HepG2 (cell line): ENCODE measurements around the gene SPAG7. TPM values are rescaled to one million over a fixed set of nuclear protein-coding genes. Genes with fewer than 3 reads are reported as not detected.

ENCODE experiments used
- FOXK1 ChIP-seq: sonication (generic); formaldehyde crosslinking; IDR thresholded peaks from 2 replicates; pipeline ENCODE4 v1.4.0; 2020; ENCODE audit warnings: low read depth, missing genetic modification reagents, borderline replicate concordance
- HDAC1 ChIP-seq: sonication (generic); formaldehyde crosslinking; IDR thresholded peaks from 2 replicates; pipeline ENCODE4 v1.5.1; 2020; ENCODE audit warnings: mild to moderate bottlenecking, missing genetic modification reagents
- KLF12 ChIP-seq: sonication (generic); formaldehyde crosslinking; IDR thresholded peaks from 2 replicates; pipeline ENCODE4 v1.4.0; 2020; ENCODE audit warnings: missing genetic modification reagents, borderline replicate concordance
- KLF6 ChIP-seq: IDR thresholded peaks from 2 replicates; pipeline ENCODE4 v1.8.0; 2016; ENCODE audit warnings: missing biosample characterization, missing genetic modification reagents
- NCOR1 ChIP-seq: fragments of 200-600 bp; sonication (generic); IDR thresholded peaks from 2 replicates; pipeline ENCODE4 v1.7.0; 2017; ENCODE audit warnings: antibody characterized with exemption, low read length, borderline replicate concordance
- ZBTB4 ChIP-seq: sonication (generic); formaldehyde crosslinking; IDR thresholded peaks from 2 replicates; pipeline ENCODE4 v1.4.0; 2020; ENCODE audit warnings: missing genetic modification reagents, mild to moderate bottlenecking, borderline replicate concordance
- ZNF142 ChIP-seq: sonication (generic); formaldehyde crosslinking; IDR thresholded peaks from 2 replicates; pipeline ENCODE4 v1.4.0; 2020; ENCODE audit warnings: missing genetic modification reagents
- ZNF33A ChIP-seq: sonication (generic); formaldehyde crosslinking; IDR thresholded peaks from 2 replicates; pipeline ENCODE4 v1.5.1; 2020; ENCODE audit warnings: missing genetic modification reagents, mild to moderate bottlenecking, moderate library complexity, borderline replicate concordance
- ZNF530 ChIP-seq: sonication (generic); formaldehyde crosslinking; IDR thresholded peaks from 2 replicates; pipeline ENCODE4 v1.5.0; 2020; ENCODE audit warnings: low read depth, mild to moderate bottlenecking, missing genetic modification reagents
- ZNF605 ChIP-seq: sonication (generic); formaldehyde crosslinking; IDR thresholded peaks from 2 replicates; pipeline ENCODE4 v1.8.0; 2022; ENCODE audit warnings: mild to moderate bottlenecking, missing genetic modification reagents
- polyA plus RNA-seq, 8 experiments: library from polyadenylated mRNA; depleted of rRNA in 3 of 8; stranded (reverse) in 7 of 8; unstranded in 1 of 8; fragments of >200 nt; fragmentation: Illumina TruSeq in 4 of 8; extraction: Trizol in 4 of 8; gene quantifications; 2 replicates each; pipeline versions ENCODE4 v1.2.1 to v1.2.3, GENCODE V29; 2011 to 2016; ENCODE audit warnings: low read depth in 4 of 8, missing spikeins in 1 of 8, mixed read lengths in 1 of 8; ENCODE audit not compliant: insufficient read depth in 1 of 8
- total RNA-seq, 5 experiments: library from RNA; depleted of rRNA; stranded (reverse); fragments of >200 nt; fragmentation: Illumina TruSeq; extraction: Trizol; gene quantifications; 2 replicates each; pipeline ENCODE4 v1.2.3, GENCODE V29; 2016; ENCODE audit warnings: low read depth in 1 of 5
- TF ChIP-seq, protein P1 (sequence below): sonication (generic); formaldehyde crosslinking; conservative IDR thresholded peaks from 2 replicates; pipeline ENCODE4 v1.5.0; 2020; ENCODE audit warnings: missing genetic modification reagents
- TF ChIP-seq, protein P2 (sequence below): sonication (generic); formaldehyde crosslinking; IDR thresholded peaks from 2 replicates; pipeline ENCODE4 v1.4.0; 2020; ENCODE audit warnings: missing genetic modification reagents

Gene SPAG7
- total and polyA plus RNA-seq, 2 of the 13 experiments (the other 11 are each of a cell fraction or from before 2014, with no cell fraction given): 51.0 to 59.0 TPM

DNA sequence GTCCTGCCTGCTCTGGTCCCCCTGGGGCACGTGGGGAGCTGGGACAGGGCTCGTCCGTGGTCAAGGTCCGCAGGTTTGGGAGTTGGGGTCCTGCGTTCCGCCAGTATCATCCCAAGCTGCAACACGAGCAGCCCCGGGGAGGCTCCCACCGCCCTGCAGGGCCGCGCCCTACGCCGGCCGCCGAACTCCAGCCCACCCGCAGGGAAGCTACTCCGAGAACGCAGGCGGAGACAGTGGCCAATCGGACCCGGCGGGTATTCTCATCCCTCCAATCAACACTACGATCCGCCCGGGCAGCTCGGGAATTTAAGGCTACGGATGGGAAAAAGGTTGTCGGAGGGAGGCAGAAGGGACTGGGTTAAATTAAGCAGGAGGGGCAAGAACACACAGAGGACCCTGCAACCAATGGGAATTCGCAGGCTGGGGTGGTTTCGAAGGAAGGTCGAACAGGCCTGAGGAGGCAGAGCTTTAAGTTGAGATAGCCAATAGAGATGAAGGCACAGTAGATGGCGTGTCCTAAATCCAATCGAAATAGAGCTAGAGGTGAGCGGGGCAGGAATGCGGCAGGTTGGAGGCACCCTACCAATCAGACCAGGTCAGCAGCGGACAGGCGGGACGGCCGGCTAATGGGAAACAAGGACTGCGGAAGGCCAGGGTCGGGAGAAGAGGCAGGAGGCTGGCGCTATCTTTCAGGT lies 626 bp downstream of the SPAG7 start (continued):
- TF ChIP-seq ZNF142 (CRISPR knock-in tag) (peak; percentile 10; the same call in 1 of the 2 replicates), HDAC1 (CRISPR knock-in tag) (peak; percentile 69), KLF6 (CRISPR knock-in tag) (peak; percentile 31; the same call in 1 of the 2 replicates), KLF12 (CRISPR knock-in tag) (peak; percentile 36; the same call in 1 of the 2 replicates), ZNF33A (CRISPR knock-in tag) (no peak), ZBTB4 (CRISPR knock-in tag) (0 out of 2 replicates have a peak, but pooled peaks have one; percentile 48), ZNF530 (CRISPR knock-in tag) (no peak), FOXK1 (0 out of 2 replicates have a peak, but pooled peaks have one; percentile 11), NCOR1 (peak; percentile 16; the same call in 1 of the 2 replicates), ZNF605 (CRISPR knock-in tag) (peak; percentile 86; the same call in 1 of the 2 replicates)
- TF ChIP-seq, protein P1, sequence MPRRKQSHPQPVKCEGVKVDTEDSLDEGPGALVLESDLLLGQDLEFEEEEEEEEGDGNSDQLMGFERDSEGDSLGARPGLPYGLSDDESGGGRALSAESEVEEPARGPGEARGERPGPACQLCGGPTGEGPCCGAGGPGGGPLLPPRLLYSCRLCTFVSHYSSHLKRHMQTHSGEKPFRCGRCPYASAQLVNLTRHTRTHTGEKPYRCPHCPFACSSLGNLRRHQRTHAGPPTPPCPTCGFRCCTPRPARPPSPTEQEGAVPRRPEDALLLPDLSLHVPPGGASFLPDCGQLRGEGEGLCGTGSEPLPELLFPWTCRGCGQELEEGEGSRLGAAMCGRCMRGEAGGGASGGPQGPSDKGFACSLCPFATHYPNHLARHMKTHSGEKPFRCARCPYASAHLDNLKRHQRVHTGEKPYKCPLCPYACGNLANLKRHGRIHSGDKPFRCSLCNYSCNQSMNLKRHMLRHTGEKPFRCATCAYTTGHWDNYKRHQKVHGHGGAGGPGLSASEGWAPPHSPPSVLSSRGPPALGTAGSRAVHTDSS (CRISPR knock-in tag): no peak
- TF ChIP-seq, protein P2, sequence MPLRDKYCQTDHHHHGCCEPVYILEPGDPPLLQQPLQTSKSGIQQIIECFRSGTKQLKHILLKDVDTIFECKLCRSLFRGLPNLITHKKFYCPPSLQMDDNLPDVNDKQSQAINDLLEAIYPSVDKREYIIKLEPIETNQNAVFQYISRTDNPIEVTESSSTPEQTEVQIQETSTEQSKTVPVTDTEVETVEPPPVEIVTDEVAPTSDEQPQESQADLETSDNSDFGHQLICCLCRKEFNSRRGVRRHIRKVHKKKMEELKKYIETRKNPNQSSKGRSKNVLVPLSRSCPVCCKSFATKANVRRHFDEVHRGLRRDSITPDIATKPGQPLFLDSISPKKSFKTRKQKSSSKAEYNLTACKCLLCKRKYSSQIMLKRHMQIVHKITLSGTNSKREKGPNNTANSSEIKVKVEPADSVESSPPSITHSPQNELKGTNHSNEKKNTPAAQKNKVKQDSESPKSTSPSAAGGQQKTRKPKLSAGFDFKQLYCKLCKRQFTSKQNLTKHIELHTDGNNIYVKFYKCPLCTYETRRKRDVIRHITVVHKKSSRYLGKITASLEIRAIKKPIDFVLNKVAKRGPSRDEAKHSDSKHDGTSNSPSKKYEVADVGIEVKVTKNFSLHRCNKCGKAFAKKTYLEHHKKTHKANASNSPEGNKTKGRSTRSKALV (CRISPR knock-in tag): 0 out of 2 replicates have a peak, but pooled peaks have one; percentile 18
